Iris pigment epithelial cell (primary cell): ENCODE data around the gene CD300E.
A peak's percentile ranks its signal among the peaks of the same experiment; 100 is the strongest.
"Not testable (repeated sequence)": the region's sequence is repeated elsewhere in the genome, so short reads cannot be mapped to it uniquely, and the experiment has no call there.

ENCODE experiments used
- DNase-seq: peaks from one replicate; pipeline ENCODE4 v3.0.0-alpha.2; 2011; ENCODE audit warnings: low read depth

CD300E gene

GRCh38 chr17:74598346-74599022 lies 25.1 kb downstream of the CD300E start:
- DNase-seq, result no peak

GRCh38 chr17:74597069-74597790 lies 26.3 kb downstream of the CD300E start:
- DNase-seq, result no peak

- DNase-seq, result no peak
Measured at GRCh38 chr17:74595037-74595750, 28.3 kb downstream of the CD300E start.

GRCh38 chr17:74592087-74592990 lies 31.2 kb downstream of the CD300E start, which contains the start of gene CD300LD:
CD300LD (minus strand) TSS chr17:74592283; CDS start chr17:74592202, 81 bp downstream.
- no peak for DNase-seq

- no peak for DNase-seq
Measured at GRCh38 chr17:74591503-74591902, 32.0 kb downstream of the CD300E start.

GRCh38 chr17:74585711-74586110 lies 37.8 kb downstream of the CD300E start:
- DNase-seq, result no peak

GRCh38 chr17:74584292-74585060 lies 39.1 kb downstream of the CD300E start:
- DNase-seq, result no peak

GRCh38 chr17:74582633-74583032 lies 40.9 kb downstream of the CD300E start:
- no peak for DNase-seq

GRCh38 chr17:74579900-74580299 lies 43.6 kb downstream of the CD300E start:
- DNase-seq, result no peak

- no peak for DNase-seq
Measured at GRCh38 chr17:74578979-74579378, 44.6 kb downstream of the CD300E start.

- no peak for DNase-seq
Measured at GRCh38 chr17:74574489-74575142, 48.9 kb downstream of the CD300E start.

- not testable (repeated sequence) for DNase-seq
Measured at GRCh38 chr17:74573635-74574034, 49.9 kb downstream of the CD300E start.

- DNase-seq, result no peak
Measured at GRCh38 chr17:74573169-74573568, 50.4 kb downstream of the CD300E start.

GRCh38 chr17:74571621-74572270 lies 51.8 kb downstream of the CD300E start:
- no peak for DNase-seq

GRCh38 chr17:74569020-74570003 lies 54.2 kb downstream of the CD300E start:
- DNase-seq, result peak; percentile 95

- no peak for DNase-seq
Measured at GRCh38 chr17:74568106-74568873, 55.2 kb downstream of the CD300E start.

- DNase-seq, result no peak
Measured at GRCh38 chr17:74567397-74567796, 56.1 kb downstream of the CD300E start, which contains the start of gene CD300H. CD300H (minus strand) TSS chr17:74567509.
